Keratinocyte (primary cell): ENCODE data around the gene USP26. TPM values are rescaled to one million over a fixed set of nuclear protein-coding genes. Genes with fewer than 3 reads are reported as not detected.
"Not testable (repeated sequence)": the region's sequence is repeated elsewhere in the genome, so short reads cannot be mapped to it uniquely, and the experiment has no call there.

Experiments used
- DNase-seq: peaks from one replicate; pipeline ENCODE4 v3.0.0-alpha.2; 2011; ENCODE audit warnings: low read depth, missing footprints, low spot score
- FAIRE-seq: peaks from 2 replicates; lab custom pipeline; 2011; peaks lifted over from hg19 to GRCh38; lab: Jason Lieb, UNC
- H2AFZ ChIP-seq: 2 replicates; pipeline ENCODE4 v1.6.0; 2012; ENCODE audit warnings: low read length, control low read depth, inconsistent platforms; ENCODE audit not compliant: control insufficient read depth
- H3K27ac ChIP-seq: 2 replicates; pipeline ENCODE4 v1.5.1; 2011; ENCODE audit warnings: low read length; ENCODE audit not compliant: control insufficient read depth, insufficient read depth
- H3K27me3 ChIP-seq: 3 replicates; pipeline ENCODE4 v1.6.0; 2011; ENCODE audit warnings: low read length; ENCODE audit not compliant: control insufficient read depth, insufficient read depth; ENCODE audit errors: extremely low read depth
- H3K36me3 ChIP-seq, 2 experiments: 2 replicates in 1 of 2; 3 replicates in 1 of 2; pipeline ENCODE4 v1.5.1; 2011; ENCODE audit warnings: low read length in 2 of 2, mild to moderate bottlenecking in 1 of 2; ENCODE audit not compliant: control insufficient read depth in 2 of 2, insufficient read depth in 2 of 2; ENCODE audit errors: extremely low read depth in 1 of 2
- H3K4me1 ChIP-seq: 3 replicates; pipeline ENCODE4 v1.5.1; 2011; ENCODE audit warnings: low read length; ENCODE audit not compliant: control insufficient read depth, insufficient read depth; ENCODE audit errors: extremely low read depth
- H3K4me2 ChIP-seq: 3 replicates; pipeline ENCODE4 v1.6.0; 2011; ENCODE audit warnings: low read depth, low read length; ENCODE audit not compliant: control insufficient read depth, insufficient read depth; ENCODE audit errors: extremely low read depth
- H3K4me3 ChIP-seq, 3 experiments: fragments of 200-600 bp in 1 of 3; sonication (generic) in 1 of 3; 2 replicates in 2 of 3; 3 replicates in 1 of 3; pipeline ENCODE4 v1.5.1; 2011 to 2016; ENCODE audit warnings: low read length in 3 of 3, mild to moderate bottlenecking in 3 of 3, control low read depth in 2 of 3, inconsistent platforms in 1 of 3, low read depth in 1 of 3, mixed read lengths in 1 of 3, mixed run types in 1 of 3, moderate library complexity in 1 of 3; ENCODE audit not compliant: control insufficient read depth in 2 of 3, insufficient read depth in 2 of 3; ENCODE audit errors: extremely low read depth in 1 of 3
- H3K79me2 ChIP-seq: 2 replicates; pipeline ENCODE4 v1.6.0; 2012; ENCODE audit warnings: low read length; ENCODE audit not compliant: control insufficient read depth, insufficient read depth
- H3K9ac ChIP-seq: 3 replicates; pipeline ENCODE4 v1.6.0; 2011; ENCODE audit warnings: low read length; ENCODE audit not compliant: control insufficient read depth, insufficient read depth; ENCODE audit errors: extremely low read depth
- H3K9me1 ChIP-seq: 3 replicates; pipeline ENCODE4 v1.6.0; 2011; ENCODE audit warnings: low read length; ENCODE audit not compliant: control insufficient read depth, insufficient read depth; ENCODE audit errors: extremely low read depth
- H3K9me3 ChIP-seq: 2 replicates; pipeline ENCODE4 v1.5.1; 2012; ENCODE audit warnings: low read depth, low read length; ENCODE audit not compliant: control insufficient read depth
- H4K20me1 ChIP-seq: 3 replicates; pipeline ENCODE4 v1.6.0; 2011; ENCODE audit warnings: low read length; ENCODE audit not compliant: control insufficient read depth, insufficient read depth; ENCODE audit errors: extremely low read depth
- EZH2 ChIP-seq: IDR thresholded peaks from one replicate; pipeline ENCODE4 v1.6.1; 2012; ENCODE audit warnings: inconsistent platforms, mild to moderate bottlenecking, low read length, moderate library complexity
- dilution Hi-C: fragments of 300-500 bp; cut with MboI; formaldehyde crosslinking; loops from one replicate; pipeline ENCODE4 v1.7.0; 2020; ENCODE audit warnings: low sequenced_read_pairs; ENCODE audit not compliant: extremely low pct_ligation_motif_present
- polyA plus RNA-seq, 5 experiments: library from polyadenylated mRNA; depleted of rRNA in 3 of 5; stranded (reverse) in 3 of 5; stranded (forward) in 1 of 5; unstranded in 1 of 5; fragments of >200 nt; gene quantifications; 1 replicate in 1 of 5; 2 replicates in 3 of 5; 3 replicates in 1 of 5; pipeline versions ENCODE4 v1.2.1 to v1.2.3, GENCODE V29; 2011 to 2012; ENCODE audit warnings: missing spikeins in 2 of 5, low read depth in 1 of 5, low replicate concordance in 1 of 5
- TF ChIP-seq, protein P1 (sequence below), 3 experiments: IDR thresholded peaks in 1 of 3; conservative IDR thresholded peaks in 1 of 3; optimal IDR thresholded peaks in 1 of 3; 2 replicates in 2 of 3; 3 replicates in 1 of 3; pipeline versions ENCODE3 to v1.5.1; 2011; ENCODE audit warnings: low read length in 3 of 3, mild to moderate bottlenecking in 3 of 3, moderate library complexity in 2 of 3, control low read depth in 1 of 3, inconsistent platforms in 1 of 3; ENCODE audit not compliant: insufficient read depth in 2 of 3; ENCODE audit errors: extremely low read depth in 1 of 3

USP26 gene
- polyA plus RNA-seq, 1 donor (not counting 4 experiments of a cell fraction or from before 2014, with no cell fraction given) = not detected

GRCh38 chrX:132984058-132984650 lies 112.8 kb downstream of the USP26 start:
- Histone ChIP-seq H3K27me3 (no peaks in the 10 kb centered on the region), H3K9me3 (no peaks in the 10 kb centered on the region), H2AFZ (no peak overlapping the region), H3K9me1 (no peaks in the 10 kb centered on the region), H3K4me2 (no peak overlapping the region), H4K20me1 (no peaks in the 10 kb centered on the region), H3K9ac (no peak overlapping the region), H3K27ac (no peak overlapping the region), H3K4me3 (no peak overlapping the region), H3K4me1 (no peaks in the 10 kb centered on the region), H3K36me3 (no peaks in the 10 kb centered on the region), H3K79me2 (no peaks in the 10 kb centered on the region)
- FAIRE-seq (no peak), DNase-seq (no peak)
- TF ChIP-seq EZH2 = no peak
- TF ChIP-seq, protein P1, sequence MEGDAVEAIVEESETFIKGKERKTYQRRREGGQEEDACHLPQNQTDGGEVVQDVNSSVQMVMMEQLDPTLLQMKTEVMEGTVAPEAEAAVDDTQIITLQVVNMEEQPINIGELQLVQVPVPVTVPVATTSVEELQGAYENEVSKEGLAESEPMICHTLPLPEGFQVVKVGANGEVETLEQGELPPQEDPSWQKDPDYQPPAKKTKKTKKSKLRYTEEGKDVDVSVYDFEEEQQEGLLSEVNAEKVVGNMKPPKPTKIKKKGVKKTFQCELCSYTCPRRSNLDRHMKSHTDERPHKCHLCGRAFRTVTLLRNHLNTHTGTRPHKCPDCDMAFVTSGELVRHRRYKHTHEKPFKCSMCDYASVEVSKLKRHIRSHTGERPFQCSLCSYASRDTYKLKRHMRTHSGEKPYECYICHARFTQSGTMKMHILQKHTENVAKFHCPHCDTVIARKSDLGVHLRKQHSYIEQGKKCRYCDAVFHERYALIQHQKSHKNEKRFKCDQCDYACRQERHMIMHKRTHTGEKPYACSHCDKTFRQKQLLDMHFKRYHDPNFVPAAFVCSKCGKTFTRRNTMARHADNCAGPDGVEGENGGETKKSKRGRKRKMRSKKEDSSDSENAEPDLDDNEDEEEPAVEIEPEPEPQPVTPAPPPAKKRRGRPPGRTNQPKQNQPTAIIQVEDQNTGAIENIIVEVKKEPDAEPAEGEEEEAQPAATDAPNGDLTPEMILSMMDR (optimal IDR thresholded peaks at IDR 0.05 in 1 of 3, IDR thresholded peaks at IDR 0.05 in 1 of 3, conservative IDR thresholded peaks at IDR 0.05 in 1 of 3; ENCODE audit: extremely low read depth in 1 of 3, insufficient read depth in 2 of 3, low read length in 3 of 3) = no peak
- dilution Hi-C loops = no loop called here

GRCh38 chrX:132983496-132983895 lies 113.4 kb downstream of the USP26 start:
- H3K27ac ChIP-seq = no peak overlapping the region
- DNase-seq = no peak
- dilution Hi-C loops = no loop called here
- no peaks in the 10 kb centered on the region for H3K79me2 ChIP-seq
- no peak overlapping the region for H3K9ac ChIP-seq
- no peaks in the 10 kb centered on the region for H4K20me1 ChIP-seq
- no peak overlapping the region for H3K4me3 ChIP-seq
- no peaks in the 10 kb centered on the region for H3K27me3 ChIP-seq
- H3K9me1 ChIP-seq = no peaks in the 10 kb centered on the region
- H3K36me3 ChIP-seq = no peaks in the 10 kb centered on the region
- TF ChIP-seq EZH2 = no peak
- TF ChIP-seq, protein P1 (optimal IDR thresholded peaks at IDR 0.05 in 1 of 3, IDR thresholded peaks at IDR 0.05 in 1 of 3, conservative IDR thresholded peaks at IDR 0.05 in 1 of 3; ENCODE audit: extremely low read depth in 1 of 3, insufficient read depth in 2 of 3, low read length in 3 of 3) = no peak
- H3K4me2 ChIP-seq = no peak overlapping the region
- no peaks in the 10 kb centered on the region for H3K9me3 ChIP-seq
- no peak for FAIRE-seq
- H2AFZ ChIP-seq = no peak overlapping the region
- H3K4me1 ChIP-seq = no peaks in the 10 kb centered on the region

GRCh38 chrX:132980035-132980434 lies 116.9 kb downstream of the USP26 start:
- H3K4me3 ChIP-seq, H2AFZ ChIP-seq, H3K27ac ChIP-seq, H3K4me2 ChIP-seq, H4K20me1 ChIP-seq, H3K9me1 ChIP-seq, H3K27me3 ChIP-seq, FAIRE-seq, DNase-seq, dilution Hi-C loops, H3K4me1 ChIP-seq, H3K9me3 ChIP-seq, H3K9ac ChIP-seq, H3K79me2 ChIP-seq, H3K36me3 ChIP-seq: not testable (repeated sequence)
